Measurements from ENCODE around the gene RPTOR. TPM values are rescaled to one million over a fixed set of nuclear protein-coding genes. Genes with fewer than 3 reads are reported as not detected.

Gene RPTOR
- total RNA-seq, 4 donors from 2014 or later: 34.1 to 65.8 (median 43.6) TPM

GRCh38 chr17:80807014-80807413 lies 262.4 kb downstream of the RPTOR start:
- TF ChIP-seq POLR2AphosphoS5 (IDR thresholded peaks at IDR 0.05) (no peak), POLR2A (IDR thresholded peaks at IDR 0.05; ENCODE audit: low read depth) (no peak), EP300 (IDR thresholded peaks at IDR 0.05) (no peak)
- TF ChIP-seq, protein P1, sequence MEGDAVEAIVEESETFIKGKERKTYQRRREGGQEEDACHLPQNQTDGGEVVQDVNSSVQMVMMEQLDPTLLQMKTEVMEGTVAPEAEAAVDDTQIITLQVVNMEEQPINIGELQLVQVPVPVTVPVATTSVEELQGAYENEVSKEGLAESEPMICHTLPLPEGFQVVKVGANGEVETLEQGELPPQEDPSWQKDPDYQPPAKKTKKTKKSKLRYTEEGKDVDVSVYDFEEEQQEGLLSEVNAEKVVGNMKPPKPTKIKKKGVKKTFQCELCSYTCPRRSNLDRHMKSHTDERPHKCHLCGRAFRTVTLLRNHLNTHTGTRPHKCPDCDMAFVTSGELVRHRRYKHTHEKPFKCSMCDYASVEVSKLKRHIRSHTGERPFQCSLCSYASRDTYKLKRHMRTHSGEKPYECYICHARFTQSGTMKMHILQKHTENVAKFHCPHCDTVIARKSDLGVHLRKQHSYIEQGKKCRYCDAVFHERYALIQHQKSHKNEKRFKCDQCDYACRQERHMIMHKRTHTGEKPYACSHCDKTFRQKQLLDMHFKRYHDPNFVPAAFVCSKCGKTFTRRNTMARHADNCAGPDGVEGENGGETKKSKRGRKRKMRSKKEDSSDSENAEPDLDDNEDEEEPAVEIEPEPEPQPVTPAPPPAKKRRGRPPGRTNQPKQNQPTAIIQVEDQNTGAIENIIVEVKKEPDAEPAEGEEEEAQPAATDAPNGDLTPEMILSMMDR (IDR thresholded peaks at IDR 0.05): no peak
- intact Hi-C loops (cut with DNase I): no loop called here

DNA sequence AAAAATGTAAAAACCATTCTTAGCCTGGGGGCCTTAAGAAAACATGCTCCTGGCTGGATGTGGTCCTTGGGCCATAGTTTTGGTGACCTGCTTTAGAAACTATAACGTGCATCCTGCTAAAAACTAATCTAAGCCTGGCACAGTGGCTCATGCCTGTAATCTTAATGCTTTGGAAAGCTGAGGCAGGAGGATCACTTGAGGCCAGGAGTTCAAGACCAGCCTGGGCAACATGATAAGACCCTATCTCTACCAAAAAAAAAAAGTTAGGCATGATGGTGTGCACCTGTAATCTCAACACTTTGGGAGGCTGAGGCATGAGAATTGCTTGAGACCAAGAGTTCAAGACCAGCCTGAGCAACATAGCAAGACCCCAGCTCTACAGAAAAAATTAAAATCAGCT lies 263.2 kb downstream of the RPTOR start:
- Histone ChIP-seq H3K27me3 (no peaks in the 10 kb centered on the region), H3K4me3 (no peak overlapping the region), H3K27ac (replicated peaks in 1 of 4) (no peak overlapping the region), H3K4me1 (no peaks in the 10 kb centered on the region), H3K36me3 (peaks cover 0 to 13% (median 0%) of the 10 kb centered on the region in 4 donors), H3K9me3 (peaks cover 0 to 9% (median 4%) of the 10 kb centered on the region in 4 donors)
- no peak for DNase-seq (ENCODE audit: extremely low spot score)
- intact Hi-C loops (cut with DNase I): no loop called here
- WGBS: 88% methylated on average over 1 of the region's 1 CpG
- TF ChIP-seq EP300 (IDR thresholded peaks at IDR 0.05) (no peak), POLR2A (IDR thresholded peaks at IDR 0.05; ENCODE audit: low read depth) (no peak), POLR2AphosphoS5 (IDR thresholded peaks at IDR 0.05) (no peak)
- TF ChIP-seq, protein P1 (IDR thresholded peaks at IDR 0.05): no peak

More at GRCh38 chr17:80807014-80807413, 262.4 kb downstream of the RPTOR start:
- 96% methylated on average over 4 of the region's 4 CpGs for WGBS
- peaks cover 0 to 6% (median 2%) of the 10 kb centered on the region in 4 donors for H3K36me3 ChIP-seq
- no peaks in the 10 kb centered on the region for H3K4me1 ChIP-seq
- H3K9me3 ChIP-seq: peaks cover 0 to 9% (median 4%) of the 10 kb centered on the region in 4 donors
- no peak overlapping the region for H3K4me3 ChIP-seq
- H3K27ac ChIP-seq (replicated peaks in 1 of 4): no peak overlapping the region
- no peaks in the 10 kb centered on the region for H3K27me3 ChIP-seq
- DNase-seq (ENCODE audit: extremely low spot score): no peak

DNA sequence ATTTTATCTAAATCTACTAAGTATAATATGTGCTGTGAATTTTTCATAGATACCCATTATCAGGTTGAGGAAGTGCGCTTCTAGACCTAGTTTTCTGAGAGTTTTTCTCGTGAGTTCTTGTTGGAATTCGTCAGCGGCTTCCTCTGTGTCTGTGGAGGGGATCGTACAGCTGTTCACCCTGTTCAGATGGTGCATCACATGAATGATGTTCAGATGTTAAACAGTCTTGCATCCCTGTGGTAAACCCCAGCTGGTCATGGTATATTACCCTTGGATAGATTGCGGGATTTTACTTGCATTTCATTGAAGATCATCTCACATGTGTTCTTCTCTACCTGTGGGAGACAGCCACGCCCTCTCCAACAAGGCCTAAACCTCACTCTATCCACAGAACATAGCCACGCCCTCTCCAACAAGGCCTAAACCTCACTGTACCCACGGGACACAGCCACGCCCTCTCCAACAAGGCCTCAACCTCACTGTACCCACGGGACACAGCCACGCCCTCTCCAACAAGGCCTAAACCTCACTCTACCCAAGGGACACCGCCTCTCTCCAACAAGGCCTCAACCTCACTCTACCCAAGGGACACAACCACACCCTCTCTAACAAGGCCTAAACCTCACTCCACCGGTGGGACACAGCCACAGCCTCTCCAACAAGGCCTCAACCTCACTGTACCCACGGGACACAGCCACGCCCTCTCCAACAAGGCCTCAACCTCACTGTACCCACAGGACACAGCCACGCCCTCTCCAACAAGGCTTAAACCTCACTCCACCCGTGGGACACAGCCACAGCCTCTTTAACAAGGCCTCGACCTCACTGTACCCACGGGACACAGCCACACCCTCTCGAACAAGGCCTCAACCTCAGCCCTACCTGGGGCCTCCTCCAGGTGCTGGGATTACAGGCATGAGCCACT lies 266.8 kb downstream of the RPTOR start:
- peaks cover 0 to 13% (median 0%) of the 10 kb centered on the region in 4 donors for H3K36me3 ChIP-seq
- H3K9me3 ChIP-seq: peaks cover 0 to 9% (median 4%) of the 10 kb centered on the region in 4 donors
- TF ChIP-seq POLR2A (IDR thresholded peaks at IDR 0.05; ENCODE audit: low read depth) (no peak), EP300 (IDR thresholded peaks at IDR 0.05) (no peak), POLR2AphosphoS5 (IDR thresholded peaks at IDR 0.05) (no peak)
- TF ChIP-seq, protein P1 (IDR thresholded peaks at IDR 0.05): no peak
- intact Hi-C loops (cut with DNase I): no loop called here
- H3K27me3 ChIP-seq: no peaks in the 10 kb centered on the region
- DNase-seq (ENCODE audit: extremely low spot score): no peak
- 95% methylated on average over 21 of the region's 21 CpGs for WGBS
- no peak overlapping the region for H3K4me3 ChIP-seq
- no peaks in the 10 kb centered on the region for H3K4me1 ChIP-seq
- no peak overlapping the region for H3K27ac ChIP-seq (replicated peaks in 1 of 4)

GRCh38 chr17:80812362-80813088 lies 267.9 kb downstream of the RPTOR start:
- H3K36me3 ChIP-seq: peaks cover 0 to 13% (median 0%) of the 10 kb centered on the region in 4 donors
- H3K27ac ChIP-seq (replicated peaks in 1 of 4): no peak overlapping the region
- no peak for TF ChIP-seq EP300 (IDR thresholded peaks at IDR 0.05)
- no peak for DNase-seq (ENCODE audit: extremely low spot score)
- H3K4me3 ChIP-seq: no peak overlapping the region
- 95% methylated on average over 18 of the region's 18 CpGs for WGBS
- intact Hi-C loops (cut with DNase I): no loop called here
- H3K4me1 ChIP-seq: no peaks in the 10 kb centered on the region
- H3K27me3 ChIP-seq: no peaks in the 10 kb centered on the region
- H3K9me3 ChIP-seq: peaks cover 0 to 2% (median under 1%) of the 10 kb centered on the region in 4 donors

DNA sequence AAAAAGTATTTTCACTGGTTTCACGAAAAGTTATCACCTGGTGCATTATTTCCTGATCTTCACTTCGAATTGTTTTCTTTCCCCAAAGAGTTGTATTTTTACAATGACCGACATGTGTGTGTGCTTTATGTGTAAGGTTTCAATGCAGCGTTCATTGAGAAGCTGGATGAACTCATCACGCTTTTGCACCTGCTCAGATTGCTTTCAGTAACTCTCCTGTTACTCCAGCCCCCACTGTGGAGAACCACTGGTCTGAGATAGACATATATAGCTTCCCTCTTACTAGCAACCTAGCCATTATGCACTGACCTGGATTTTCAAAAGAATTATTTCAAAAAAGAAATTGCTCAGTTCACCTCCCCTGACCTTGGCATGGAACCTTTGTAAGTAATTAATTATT lies 268.7 kb downstream of the RPTOR start:
- Histone ChIP-seq H3K27ac (replicated peaks in 1 of 4) (no peak overlapping the region), H3K9me3 (no peaks in the 10 kb centered on the region), H3K4me3 (no peak overlapping the region), H3K4me1 (no peaks in the 10 kb centered on the region), H3K36me3 (peaks cover 0 to 13% (median 0%) of the 10 kb centered on the region in 4 donors), H3K27me3 (no peaks in the 10 kb centered on the region)
- intact Hi-C loops (cut with DNase I): no loop called here
- WGBS: 95% methylated on average over 5 of the region's 5 CpGs
- no peak for TF ChIP-seq POLR2AphosphoS5 (IDR thresholded peaks at IDR 0.05)
- TF ChIP-seq, protein P1 (IDR thresholded peaks at IDR 0.05): no peak
- no peak for TF ChIP-seq POLR2A (IDR thresholded peaks at IDR 0.05; ENCODE audit: low read depth)
- no peak for TF ChIP-seq EP300 (IDR thresholded peaks at IDR 0.05)
- DNase-seq (ENCODE audit: extremely low spot score): no peak

All from esophagus muscularis mucosa (tissue), 4 donors.